Effector CD8-positive, alpha-beta T cell (primary cell): ENCODE results near the gene OR10H2.
"Not testable (repeated sequence)": the region's sequence is repeated elsewhere in the genome, so short reads cannot be mapped to it uniquely, and the experiment has no call there.

Source experiments
- DNase-seq: peaks from one replicate; lab custom pipeline; 2025; lab: John Stamatoyannopoulos, UW

The OR10H2 gene

GRCh38 chr19:15769586-15769985 is 41.8 kb downstream of the OR10H2 start:
- no peak for DNase-seq

- not testable (repeated sequence) for DNase-seq
Measured at GRCh38 chr19:15774159-15774558, 46.3 kb downstream of the OR10H2 start.

GRCh38 chr19:15775249-15775648 is 47.4 kb downstream of the OR10H2 start:
- DNase-seq = no peak

GRCh38 chr19:15776264-15776663 is 48.4 kb downstream of the OR10H2 start:
- DNase-seq = no peak

- no peak for DNase-seq
Measured at GRCh38 chr19:15776991-15777970, 49.5 kb downstream of the OR10H2 start.
